Naive thymus-derived CD8-positive, alpha-beta T cell (primary cell): ENCODE measurements around the gene ARSK. TPM values are rescaled to one million over a fixed set of nuclear protein-coding genes. Genes with fewer than 3 reads are reported as not detected.

Experiments used
- polyA plus RNA-seq, 3 donors: library from polyadenylated mRNA; unstranded; fragments of 300-500 nt; fragmentation: Illumina TruSeq; gene quantifications; one replicate each; pipeline ENCODE4 v1.2.3, GENCODE V29; 2021
- total RNA-seq, 8 experiments: library from RNA in 2 of 8; stranded (reverse) in 2 of 8; gene quantifications; one replicate each; pipeline ENCODE4 v1.2.3 and lab custom pipeline; 2021 to 2026

The ARSK gene
- total and polyA plus RNA-seq, 5 experiments from 2014 or later, result 7.1 to 12.9 (median 9.0) TPM

Other genes with a start within 250 kb of the ARSK start
- gene FAM81B, start 163.7 kb upstream of the ARSK start, total RNA-seq, result not detected
- gene FAM81B, start 163.7 kb upstream of the ARSK start, polyA plus RNA-seq, result not detected
- 10 to 100 TPM; 92.1 to 93.5 TPM for gene SKIC3, start 124 bp upstream of the ARSK start, total RNA-seq
- 10 to 100 TPM; 36.7 to 46.1 (median 38.8) TPM for gene SKIC3, start 124 bp upstream of the ARSK start, polyA plus RNA-seq
- 1 to 10 TPM in 1 of 2 experiments, under 1 TPM in 1; 0.91 to 1.6 TPM for gene GPR150, start 65.0 kb downstream of the ARSK start, total RNA-seq
- gene GPR150, start 65.0 kb downstream of the ARSK start, polyA plus RNA-seq, result 1 to 10 TPM; 2.1 to 2.3 (median 2.2) TPM
- 1 to 10 TPM; 5.6 to 9.3 TPM for gene RFESD, start 91.7 kb downstream of the ARSK start, total RNA-seq
- gene RFESD, start 91.7 kb downstream of the ARSK start, polyA plus RNA-seq, result 10 to 100 TPM in 1 of 3 donors, 1 to 10 TPM in 2; 7.2 to 13.4 (median 9.8) TPM
- gene SPATA9, start 127.9 kb downstream of the ARSK start, total RNA-seq, result not detected
- gene SPATA9, start 127.9 kb downstream of the ARSK start, polyA plus RNA-seq, result under 1 TPM in 2 of 3 donors, not detected in 1; 0.28 to 0.46 TPM
- under 1 TPM; 0.25 to 0.60 TPM for gene RHOBTB3, start 176.2 kb downstream of the ARSK start, total RNA-seq
- gene RHOBTB3, start 176.2 kb downstream of the ARSK start, polyA plus RNA-seq, result 1 to 10 TPM in 2 of 3 donors, under 1 TPM in 1; 0.49 to 2.9 (median 1.4) TPM